Pulmonary artery endothelial cell (primary cell): ENCODE results near the gene PARP11. TPM values are rescaled to one million over a fixed set of nuclear protein-coding genes. Genes with fewer than 3 reads are reported as not detected.
"Not testable (repeated sequence)": the region's sequence is repeated elsewhere in the genome, so short reads cannot be mapped to it uniquely, and the experiment has no call there.

ENCODE experiments used
- DNase-seq: peaks from one replicate; pipeline ENCODE4 v3.0.0-alpha.2; 2011; ENCODE audit warnings: low read depth, low spot score
- total RNA-seq: library from RNA; depleted of rRNA; stranded (reverse); fragments of >200 nt; gene quantifications from 2 replicates; pipeline ENCODE4 v1.2.3, GENCODE V29; 2014

Gene PARP11
- total RNA-seq, 1 donor from 2014 or later: 3.0 TPM

DNA sequence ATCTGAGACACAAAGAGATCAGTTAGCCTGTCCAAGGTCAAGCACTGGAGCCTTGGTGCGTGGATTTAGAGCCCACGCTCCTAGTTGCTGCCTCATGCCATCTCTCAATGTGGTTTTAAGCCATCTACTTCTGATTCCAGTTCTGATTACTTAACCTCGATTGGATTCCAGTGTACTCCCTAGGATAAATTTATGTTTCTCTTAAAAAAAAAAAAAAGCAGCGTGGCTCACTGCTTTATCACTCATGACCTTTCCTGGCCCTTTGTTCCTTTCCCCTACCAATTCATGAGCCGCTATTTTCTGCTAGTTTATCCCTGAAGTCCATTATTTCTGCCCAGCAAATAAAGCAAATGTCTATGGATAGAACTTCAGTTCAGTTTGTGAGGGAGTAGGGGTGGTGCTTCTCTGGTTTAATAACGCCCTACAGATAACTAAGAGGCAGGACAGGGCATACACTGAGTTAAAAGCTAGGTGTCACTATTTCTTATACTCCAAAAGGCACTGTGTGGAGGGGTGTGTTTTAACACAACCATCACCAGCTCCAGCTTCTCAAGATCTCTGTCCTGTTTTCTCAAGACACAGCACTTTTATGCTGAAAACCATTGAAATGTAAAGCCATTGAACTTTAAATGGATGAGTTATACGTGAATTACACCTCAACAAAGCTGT lies 9.8 kb upstream of the PARP11 start:
- no peak for DNase-seq

DNA sequence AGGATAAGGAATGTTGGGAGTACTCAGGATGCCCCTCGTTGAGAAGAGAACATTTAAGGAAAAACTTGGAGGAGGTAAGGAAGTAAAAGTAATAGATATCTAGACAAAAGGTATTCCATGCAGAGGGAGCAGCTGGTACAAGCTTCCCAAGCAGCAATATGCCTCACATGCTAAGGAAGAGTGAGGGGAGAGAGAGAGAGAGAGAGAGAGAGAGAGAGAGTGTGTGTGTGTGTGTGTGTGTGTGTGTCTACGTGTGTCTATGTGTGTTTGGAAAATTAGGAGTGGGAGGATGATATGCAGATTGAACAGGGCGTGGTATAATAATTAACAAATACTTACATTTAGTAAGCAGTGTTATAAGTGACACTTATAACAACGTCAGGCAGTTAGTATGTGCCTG lies 9.2 kb upstream of the PARP11 start:
- no peak for DNase-seq

DNA sequence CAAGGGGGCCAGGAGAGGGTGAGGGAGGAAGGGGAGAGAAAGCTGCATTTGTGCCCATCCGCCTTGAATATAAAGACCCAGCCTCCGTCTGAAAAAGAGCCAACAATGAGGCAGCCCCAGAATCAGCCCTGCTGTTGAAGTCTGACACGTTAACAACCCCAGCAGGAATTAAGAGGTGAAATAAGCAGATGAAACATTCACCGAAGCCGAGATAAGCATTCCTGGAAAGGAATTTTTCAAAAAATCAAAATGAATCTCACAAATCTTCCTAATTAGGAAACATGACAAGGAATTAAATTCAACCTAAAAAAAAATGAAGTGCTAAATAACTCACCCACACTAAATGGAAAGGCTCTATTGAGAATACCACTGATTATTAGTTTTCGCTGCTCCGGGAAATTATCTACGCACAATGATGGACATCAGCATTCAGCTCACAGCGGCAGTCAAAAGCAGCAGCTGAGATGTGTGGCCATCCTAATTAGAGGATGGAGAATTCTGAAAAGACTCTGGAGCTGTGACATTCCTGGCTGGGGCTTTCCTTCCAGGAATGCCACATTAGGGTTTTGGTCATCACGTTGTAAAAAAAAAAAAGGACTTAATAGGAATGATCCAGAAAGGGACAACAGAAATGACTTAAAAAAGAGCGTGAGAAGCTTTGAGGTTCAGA lies 8.2 kb upstream of the PARP11 start:
- DNase-seq: no peak

DNA sequence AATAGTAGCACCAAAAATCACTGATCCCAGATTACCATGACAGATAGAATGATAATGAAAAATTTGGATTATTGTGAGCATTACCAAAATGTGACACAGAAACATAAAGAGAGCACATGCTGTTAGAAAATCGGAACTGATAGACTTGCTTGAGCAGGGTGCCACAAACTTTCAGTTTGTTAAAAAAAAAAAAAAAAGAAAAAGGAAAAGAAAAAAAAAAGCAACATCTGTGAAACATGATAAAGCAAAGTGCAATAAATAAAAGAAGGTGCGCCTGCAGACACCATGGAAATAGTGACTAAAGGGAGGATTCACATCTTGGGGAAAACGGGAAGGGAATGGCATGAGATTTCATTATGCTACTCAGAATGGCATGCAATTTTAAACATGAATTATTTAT lies 6.6 kb upstream of the PARP11 start:
- DNase-seq: no peak

DNA sequence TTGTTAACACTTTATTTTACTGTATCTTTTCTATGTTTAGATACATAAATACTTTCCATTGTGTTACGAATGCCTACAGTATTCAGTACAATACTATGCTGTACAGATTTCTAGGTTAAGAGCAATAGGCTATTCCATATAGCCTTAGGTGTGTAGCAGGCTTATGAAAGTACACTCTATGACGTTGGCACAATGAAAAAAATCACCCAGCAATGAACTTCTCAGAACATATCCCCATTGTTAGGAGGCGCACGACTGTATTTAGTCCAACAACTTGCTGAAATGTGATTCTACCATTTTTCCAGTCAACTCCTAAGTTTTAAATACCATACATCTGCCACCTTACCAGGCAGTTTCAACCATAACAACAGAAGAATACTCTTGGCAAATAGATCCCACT lies 1.8 kb downstream of the PARP11 start:
- no peak for DNase-seq

DNA sequence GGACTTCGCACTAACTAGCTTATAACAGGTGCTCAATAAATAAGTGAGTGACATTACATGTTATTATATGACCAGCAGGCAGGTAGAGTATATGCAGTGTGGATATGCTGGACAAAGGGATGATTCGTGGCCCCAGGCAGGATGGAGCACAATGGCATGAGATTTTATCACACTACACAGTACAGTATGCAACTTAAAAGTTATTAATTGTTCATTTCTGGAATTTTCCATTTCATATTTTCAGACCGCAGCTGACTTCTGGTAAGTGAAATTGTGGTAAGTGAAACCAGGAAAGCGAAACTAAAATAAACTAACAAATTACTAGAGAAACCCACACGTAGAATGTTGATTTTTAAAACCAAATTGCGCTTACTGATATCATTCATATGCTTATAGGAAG lies 3.3 kb downstream of the PARP11 start:
- DNase-seq: no peak

DNA sequence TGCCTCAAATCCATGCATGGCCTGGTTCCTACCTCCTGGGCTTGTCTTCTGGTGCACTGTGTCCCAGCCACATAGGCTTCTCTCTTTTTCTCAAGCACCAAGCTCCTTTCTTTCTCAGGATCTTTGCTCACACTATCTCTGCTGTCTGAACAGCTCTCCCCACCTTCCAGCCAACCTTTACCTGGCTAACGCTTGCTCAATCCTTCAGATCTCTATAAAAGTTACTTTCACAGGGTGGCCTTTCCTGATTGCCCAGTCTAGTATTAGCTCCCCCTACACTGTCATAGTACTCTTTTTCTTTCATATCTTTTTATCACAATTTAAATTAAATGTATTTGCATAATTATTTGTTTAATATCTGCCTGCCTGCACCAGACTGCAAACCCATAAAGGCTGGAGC lies 3.8 kb downstream of the PARP11 start:
- DNase-seq: no peak

DNA sequence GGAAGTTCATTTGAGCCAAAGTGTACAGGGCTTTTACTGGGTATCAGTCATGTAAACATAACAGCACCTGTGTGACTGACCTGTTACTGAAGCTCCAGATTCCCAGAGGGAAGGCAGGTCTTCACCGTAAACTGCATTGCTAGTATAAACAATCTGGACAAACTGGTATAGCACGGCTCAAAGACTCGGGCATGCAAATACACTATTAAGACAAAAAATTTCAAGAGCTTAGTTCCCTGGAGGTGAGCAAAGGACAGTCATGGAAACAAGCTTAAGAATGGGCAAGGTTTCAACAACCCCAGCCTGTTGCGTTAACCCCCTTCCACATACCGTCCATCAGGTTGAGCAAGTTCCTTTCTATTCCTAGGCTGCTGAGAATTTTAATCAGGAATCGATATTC lies 9.4 kb downstream of the PARP11 start:
- no peak for DNase-seq

DNA sequence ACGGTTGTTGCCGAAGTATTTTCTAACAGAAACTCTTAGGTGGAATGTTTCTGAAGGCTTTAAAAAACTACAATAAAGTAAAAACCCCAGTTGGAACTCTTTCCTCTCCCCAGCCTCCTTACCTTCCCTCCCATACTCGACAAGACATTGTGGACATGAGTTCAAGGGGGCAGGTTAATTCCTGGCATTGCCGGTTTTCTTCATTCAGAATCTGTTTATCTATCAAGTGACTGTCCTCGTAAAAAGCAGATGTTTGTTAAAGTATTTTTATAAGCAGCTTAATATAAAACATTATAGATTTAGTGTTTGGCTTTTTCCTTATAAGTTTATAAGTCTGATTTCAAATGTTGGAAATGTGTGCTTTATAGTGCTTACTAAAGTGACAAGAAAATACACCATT lies 30.7 kb downstream of the PARP11 start:
- DNase-seq: no peak

DNA sequence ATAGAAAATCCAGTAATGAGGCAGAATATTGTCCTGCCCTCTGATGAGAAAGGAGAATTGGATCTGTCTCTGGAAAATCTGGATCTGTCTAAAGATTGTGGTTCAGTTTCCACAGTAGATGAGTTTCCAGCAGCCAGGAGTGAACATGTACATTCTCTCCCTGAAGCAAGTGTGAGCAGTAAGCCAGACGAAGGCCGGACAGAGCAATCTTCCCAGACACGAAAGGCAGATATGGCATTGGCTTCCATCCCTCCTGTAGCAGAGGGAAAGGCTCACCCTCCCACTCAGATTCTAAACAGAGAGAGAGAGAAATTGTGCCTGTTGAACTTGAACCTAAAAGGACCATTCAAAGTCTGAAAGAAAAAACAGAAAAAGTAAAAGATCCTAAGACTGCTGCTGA lies 31.4 kb downstream of the PARP11 start:
- DNase-seq: no peak

DNA sequence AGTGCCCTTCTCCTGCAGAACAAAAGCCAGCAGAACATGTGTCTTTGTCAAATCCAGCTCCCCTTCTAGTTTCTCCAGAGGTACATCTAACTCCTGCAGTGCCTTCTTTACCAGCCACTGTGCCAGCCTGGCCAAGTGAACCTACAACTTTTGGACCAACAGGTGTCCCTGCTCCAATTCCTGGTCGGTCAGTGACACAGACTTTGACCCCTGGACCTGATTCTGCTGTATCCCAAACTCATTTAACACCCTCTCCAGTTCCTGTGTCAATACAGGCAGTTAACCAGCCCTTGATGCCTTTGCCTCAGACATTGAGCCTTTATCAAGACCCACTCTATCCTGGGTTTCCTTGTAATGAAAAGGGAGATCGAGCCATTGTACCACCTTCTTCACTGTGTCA lies 32.4 kb downstream of the PARP11 start:
- not testable (repeated sequence) for DNase-seq

DNA sequence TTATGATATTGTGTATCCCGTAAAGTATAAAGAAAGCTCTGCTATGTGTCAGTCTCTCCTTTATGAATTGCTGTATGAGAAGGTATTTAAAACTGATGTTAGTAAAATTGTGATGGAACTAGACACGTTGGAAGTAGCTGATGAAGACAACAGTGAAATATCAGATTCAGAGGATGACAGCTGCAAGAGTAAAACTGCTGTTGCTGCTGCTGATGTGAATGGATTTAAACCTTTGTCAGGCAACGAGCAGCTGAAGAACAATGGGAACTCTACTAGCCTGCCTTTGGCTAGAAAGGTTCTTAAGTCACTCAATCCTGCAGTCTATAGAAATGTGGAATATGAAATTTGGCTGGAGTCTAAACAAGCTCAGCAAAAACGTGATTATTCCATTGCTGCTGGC lies 33.5 kb downstream of the PARP11 start:
- not testable (repeated sequence) for DNase-seq

DNA sequence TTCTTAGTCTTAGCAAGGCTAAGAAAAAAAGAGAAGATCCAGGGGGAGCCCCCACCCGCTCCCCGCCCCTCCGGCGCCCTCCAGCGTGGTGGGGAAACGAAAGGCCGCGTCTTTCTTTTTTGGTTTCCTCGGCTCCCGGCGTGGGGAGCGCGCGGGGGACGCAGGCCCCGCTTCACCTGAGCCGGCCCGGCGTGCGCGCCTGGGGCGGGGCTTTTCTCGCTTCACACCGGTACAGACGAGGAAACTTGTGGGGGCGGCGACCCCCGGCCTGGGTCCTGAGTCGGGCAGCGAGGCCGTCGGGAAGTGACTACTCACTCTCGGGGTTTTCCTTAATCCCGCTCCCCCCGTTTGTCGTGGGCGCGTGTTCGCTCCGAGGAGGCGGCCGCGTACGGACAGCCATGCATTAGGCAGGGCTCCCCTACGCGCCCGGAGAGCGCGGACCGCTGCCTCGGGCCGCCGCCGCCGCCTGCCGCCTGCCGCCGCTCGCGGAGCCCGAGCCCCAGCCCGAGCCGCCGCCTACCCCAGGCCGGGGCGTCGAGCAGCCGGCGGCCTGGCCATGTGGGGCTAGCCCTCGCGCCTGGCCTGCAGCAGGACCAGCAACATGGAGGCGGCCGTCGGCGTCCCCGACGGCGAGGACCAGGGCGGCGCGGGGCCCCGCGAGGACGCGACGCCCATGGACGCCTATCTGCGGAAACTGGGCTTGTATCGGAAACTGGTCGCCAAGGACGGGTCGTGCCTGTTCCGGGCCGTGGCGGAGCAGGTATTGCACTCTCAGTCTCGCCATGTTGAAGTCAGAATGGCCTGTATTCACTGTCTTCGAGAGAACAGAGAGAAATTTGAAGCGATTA lies 34.3 kb downstream of the PARP11 start:
- DNase-seq: not testable (repeated sequence)

DNA sequence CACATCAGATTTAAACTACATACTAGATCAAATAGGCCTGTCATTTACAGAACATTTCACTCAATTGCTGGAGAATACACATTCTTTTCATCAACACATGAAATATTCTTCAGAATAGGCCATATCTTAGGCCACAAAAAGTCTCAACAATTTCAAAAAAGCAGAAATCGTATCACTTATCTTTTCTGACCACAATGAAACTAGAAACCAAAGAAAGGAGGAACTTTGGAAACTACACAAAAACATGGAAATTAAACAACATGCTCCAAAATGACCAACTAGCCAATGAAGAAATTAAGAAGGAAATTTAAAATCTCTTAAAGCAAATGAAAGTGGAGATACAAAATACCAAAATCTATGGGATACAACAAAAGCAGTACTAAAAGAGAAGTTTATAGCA lies 35.1 kb downstream of the PARP11 start:
- no peak for DNase-seq

DNA sequence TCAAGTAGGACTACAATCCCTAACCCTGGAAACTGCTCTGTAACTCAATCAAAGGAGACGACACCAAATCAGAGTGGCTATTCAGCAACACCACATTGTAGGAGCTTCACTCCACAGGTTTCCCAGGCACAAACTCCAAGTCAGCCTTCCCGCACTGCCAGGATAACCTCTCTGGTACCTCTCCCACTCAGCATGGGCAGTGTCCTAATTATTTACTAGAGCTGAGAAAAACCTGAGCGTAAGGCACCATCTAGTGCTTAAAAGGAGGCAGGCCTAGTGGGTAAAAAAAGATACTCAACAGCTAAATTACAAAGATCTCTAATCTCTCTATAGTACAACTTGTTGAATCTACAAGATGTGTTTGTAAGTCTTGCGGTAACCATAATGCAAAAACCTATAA lies 36.1 kb downstream of the PARP11 start:
- DNase-seq: no peak

DNA sequence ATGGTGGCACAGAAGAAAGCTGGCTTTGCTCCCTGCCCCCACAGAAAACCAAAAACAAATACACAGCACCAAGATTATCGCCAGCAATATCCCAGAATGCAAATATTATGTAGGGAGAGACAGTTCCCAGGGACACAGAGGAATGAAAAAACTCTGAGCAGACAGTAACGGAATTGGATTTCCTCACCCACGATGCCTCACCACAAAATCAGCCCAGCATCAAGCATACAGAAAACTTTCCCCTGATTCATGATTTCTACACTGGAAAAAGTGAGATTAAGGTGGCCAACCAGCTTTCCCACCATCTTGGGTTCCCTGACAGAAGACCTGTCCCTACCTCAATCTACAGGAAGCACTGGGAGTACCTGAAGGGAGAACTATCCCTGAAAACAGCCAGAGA lies 36.6 kb downstream of the PARP11 start:
- no peak for DNase-seq

DNA sequence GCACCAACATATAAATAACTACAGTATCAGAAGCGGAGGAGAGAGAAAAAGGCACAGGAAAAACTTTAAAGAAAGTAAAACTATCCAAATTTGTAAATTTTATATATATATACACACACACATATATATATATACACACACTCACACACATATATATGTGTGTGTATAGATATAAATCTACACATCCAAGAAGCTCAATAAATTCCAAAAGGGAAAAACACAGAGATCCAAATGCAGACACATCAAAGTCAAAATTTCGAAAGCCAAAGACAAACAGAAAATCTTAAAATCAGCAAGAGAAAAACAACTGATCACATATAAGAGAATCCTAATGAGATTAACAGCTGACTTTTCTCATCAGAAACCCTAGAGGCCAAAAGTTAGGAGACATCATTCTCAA lies 37.3 kb downstream of the PARP11 start:
- no peak for DNase-seq

DNA sequence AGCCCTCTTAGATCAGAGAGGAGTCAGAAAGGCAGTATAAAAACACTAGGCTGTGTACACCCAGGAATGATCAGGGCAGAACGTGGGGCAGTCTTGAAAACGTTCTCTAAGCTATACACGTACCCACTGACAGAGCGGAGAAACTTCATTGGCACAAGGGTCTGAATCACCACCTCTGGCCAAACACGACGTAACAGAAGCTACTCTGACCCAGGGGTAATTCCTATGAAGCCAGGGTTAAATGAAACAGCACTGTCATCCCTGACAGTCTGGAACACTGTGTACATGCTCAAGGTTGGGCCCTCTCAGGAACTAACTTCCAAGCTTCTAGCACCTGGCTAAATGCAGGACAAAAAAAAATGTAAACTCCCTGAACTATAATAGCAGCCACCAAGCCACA lies 38.4 kb downstream of the PARP11 start:
- DNase-seq: no peak

DNA sequence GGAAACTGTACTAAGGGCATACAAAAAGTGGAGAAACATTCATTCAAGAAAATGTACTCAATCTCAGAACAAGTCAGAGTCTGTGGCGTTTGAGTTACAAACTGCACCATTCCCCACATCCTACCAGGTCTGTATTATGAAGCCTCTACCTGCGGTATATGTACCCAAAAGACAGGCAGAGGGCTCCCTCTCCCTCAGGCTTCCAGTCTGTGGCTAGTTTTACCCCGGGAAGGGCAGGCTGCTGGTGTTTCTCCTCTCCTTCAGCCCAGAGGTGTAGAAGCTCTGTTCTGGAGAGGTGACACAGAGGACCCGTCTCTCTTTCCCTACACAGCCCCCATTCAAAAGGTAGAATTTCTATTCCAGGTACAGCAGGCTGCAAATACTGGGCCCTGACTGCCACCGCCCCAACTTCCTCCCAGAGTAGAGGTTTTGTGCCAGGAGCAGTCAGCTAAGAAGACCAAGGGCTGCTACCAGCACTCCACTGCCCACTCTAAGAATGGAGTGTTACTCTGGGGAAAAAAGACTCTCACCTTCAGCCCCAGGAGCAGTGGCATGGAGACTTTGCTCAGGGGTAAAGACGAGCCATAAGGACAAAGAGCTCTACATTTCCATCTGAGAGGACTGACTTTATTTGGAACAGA lies 39.4 kb downstream of the PARP11 start:
- no peak for DNase-seq

DNA sequence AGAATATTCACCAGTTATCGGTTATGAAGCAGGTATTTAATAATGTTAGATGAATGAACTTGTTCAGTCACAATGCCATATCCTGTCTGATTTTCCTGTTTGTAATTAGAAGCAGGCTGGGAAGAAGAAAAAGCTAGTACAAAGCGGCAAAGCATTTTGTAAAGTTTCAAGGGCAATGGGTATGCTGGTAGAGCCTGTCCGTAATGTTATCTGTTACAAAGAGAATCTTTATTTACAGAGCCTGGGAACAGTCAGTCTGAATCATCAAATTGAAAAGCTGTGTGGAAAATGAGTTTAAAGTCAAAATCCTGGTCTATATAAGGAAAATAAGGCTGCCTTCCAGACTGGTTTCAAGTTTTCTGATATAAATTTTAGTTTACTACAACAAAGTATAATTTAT lies 40.5 kb downstream of the PARP11 start:
- DNase-seq: no peak

DNA sequence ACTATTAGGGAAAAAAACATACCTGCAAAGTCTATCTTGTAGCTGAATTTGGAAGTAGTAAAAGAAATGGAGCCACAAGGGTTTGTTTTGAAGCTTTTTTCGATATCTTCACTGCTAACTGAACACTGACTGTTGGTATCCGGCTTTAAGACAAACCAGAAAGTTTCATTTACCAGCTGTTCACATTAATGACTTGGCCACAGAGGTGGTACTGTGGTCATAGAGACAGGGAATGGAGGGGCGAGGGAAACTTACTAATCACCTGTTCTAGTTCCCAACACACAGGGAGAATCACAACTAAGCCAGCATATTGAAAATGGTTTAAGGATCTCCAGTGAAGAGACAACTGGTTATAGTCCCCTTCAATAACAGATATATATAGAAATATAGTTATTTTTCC lies 44.3 kb downstream of the PARP11 start:
- DNase-seq: no peak
